ENCODE data around the gene CPED1. TPM values are rescaled to one million over a fixed set of nuclear protein-coding genes. Genes with fewer than 3 reads are reported as not detected.

Gene CPED1
- total RNA-seq, 5 donors from 2014 or later (not counting 1 experiment from before 2014, with no cell fraction given) = 0.73 to 1.4 (median 0.96) TPM; not detected in 2

DNA sequence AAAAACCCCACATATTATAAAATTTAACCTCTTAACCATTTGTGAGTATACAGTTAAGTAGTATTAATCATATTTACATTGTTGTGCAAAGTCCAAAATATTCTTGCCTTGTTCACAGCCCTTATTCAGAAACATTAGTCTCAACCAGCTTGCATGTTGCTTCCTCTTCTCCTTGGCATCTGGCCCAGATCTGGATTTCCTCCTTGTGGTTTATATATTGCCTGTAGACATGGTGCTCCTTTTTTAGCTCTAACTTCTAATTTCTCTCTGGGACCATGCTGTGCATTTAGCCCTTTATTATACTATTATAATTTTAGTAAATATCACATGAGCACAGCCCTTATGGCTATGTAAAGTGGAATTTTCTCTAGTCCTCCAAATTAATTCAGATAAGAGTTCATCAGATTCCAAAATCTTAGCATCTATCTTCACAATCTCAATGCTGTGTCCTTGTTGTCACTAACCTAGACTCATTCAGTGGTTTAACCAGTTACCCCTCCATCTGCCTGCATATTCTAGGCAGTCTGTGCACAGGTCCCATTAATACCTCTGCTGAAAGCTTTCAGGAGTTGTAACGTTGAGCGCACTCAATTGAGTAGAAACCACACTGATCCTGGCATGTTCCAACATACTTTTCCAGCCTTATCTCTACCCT is 7.9 kb downstream of the CPED1 start:
- POLR2A ChIA-PET = no interaction called here
- H3K4me3 Mint-ChIP-seq = peak overlapping the region in 1 of 3 donors; percentile 18
- CTCF ChIA-PET = interaction anchor here (1.1 to 1.9 kb wide), 3 partner anchors 10 to 112 kb away, joined by 3 to 9 read pairs (median 8); no protein-coding TSS in a partner anchor
- Histone ChIP-seq H3K27ac (ENCODE audit: low read length) (no peak overlapping the region), H3K27me3 (replicated peaks in 1 of 2; ENCODE audit: control insufficient read depth in 2 of 2, extremely low read depth in 1 of 2, insufficient read depth in 2 of 2, low read length in 1 of 2) (no peaks in the 10 kb centered on the region), H3K36me3 (ENCODE audit: control insufficient read depth in 2 of 2, extremely low read depth in 1 of 2, insufficient read depth in 1 of 2, low read length in 1 of 2) (no peaks in the 10 kb centered on the region), H3K9me3 (no peaks in the 10 kb centered on the region), H3K4me1 (ENCODE audit: control insufficient read depth in 1 of 2, extremely low read depth in 1 of 2, insufficient read depth in 2 of 2, low read length in 2 of 2) (peaks cover 11 to 12% of the 10 kb centered on the region in 2 experiments), H3K4me3 (ENCODE audit: control insufficient read depth in 1 of 2, extremely low read depth in 1 of 2, low read length in 1 of 2) (no peak overlapping the region)
- peak; percentile 83 to 98 (median 92) for ATAC-seq (replicated peaks in 1 of 4)
- H3K27ac Mint-ChIP-seq = no peak overlapping the region
- H3K27me3 Mint-ChIP-seq = peaks cover 5 to 12% of the 10 kb centered on the region in 2 donors
- H3K4me1 Mint-ChIP-seq = peaks cover 19 to 38% (median 27%) of the 10 kb centered on the region in 3 donors
- no peaks in the 10 kb centered on the region for H3K36me3 Mint-ChIP-seq
- 69% methylated on average over 2 of the region's 2 CpGs for WGBS (ENCODE audit: insufficient coverage)
- peak in 33 of 35 experiments; percentile 19 to 77 (median 60) for DNase-seq
- no peaks in the 10 kb centered on the region for H3K9me3 Mint-ChIP-seq

DNA sequence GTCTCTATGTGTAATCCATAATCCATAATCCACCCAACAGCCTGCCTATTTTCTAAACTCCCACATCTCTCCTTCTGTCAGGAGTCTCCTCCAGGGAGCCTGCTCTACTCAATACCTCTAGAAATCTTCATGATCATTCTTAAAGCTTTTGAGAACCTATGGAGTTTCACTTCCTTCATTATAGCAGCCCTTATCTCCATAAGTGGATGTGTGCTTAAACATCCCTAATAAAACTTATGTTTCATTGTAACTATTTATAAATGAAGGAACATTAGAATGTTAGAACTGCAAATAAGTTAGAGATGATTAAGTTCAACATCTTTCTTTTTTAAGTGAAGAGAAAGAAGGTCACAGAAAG is 8.5 kb downstream of the CPED1 start:
- Histone ChIP-seq H3K4me1 (ENCODE audit: control insufficient read depth in 1 of 2, extremely low read depth in 1 of 2, insufficient read depth in 2 of 2, low read length in 2 of 2) (peaks cover 11 to 12% of the 10 kb centered on the region in 2 experiments), H3K27ac (ENCODE audit: low read length) (no peak overlapping the region), H3K36me3 (ENCODE audit: control insufficient read depth in 2 of 2, extremely low read depth in 1 of 2, insufficient read depth in 1 of 2, low read length in 1 of 2) (no peaks in the 10 kb centered on the region), H3K27me3 (replicated peaks in 1 of 2; ENCODE audit: control insufficient read depth in 2 of 2, extremely low read depth in 1 of 2, insufficient read depth in 2 of 2, low read length in 1 of 2) (no peaks in the 10 kb centered on the region), H3K9me3 (no peaks in the 10 kb centered on the region), H3K4me3 (ENCODE audit: control insufficient read depth in 1 of 2, extremely low read depth in 1 of 2, low read length in 1 of 2) (no peak overlapping the region)
- Mint-ChIP-seq H3K4me3 (peak overlapping the region in 1 of 3 donors; percentile 18), H3K27ac (no peak overlapping the region), H3K4me1 (peaks cover 19 to 38% (median 27%) of the 10 kb centered on the region in 3 donors), H3K9me3 (no peaks in the 10 kb centered on the region), H3K36me3 (no peaks in the 10 kb centered on the region), H3K27me3 (peaks cover 5 to 9% of the 10 kb centered on the region in 2 donors)
- ChIA-PET CTCF (interaction anchor here (1.1 to 1.9 kb wide), 3 partner anchors 10 to 111 kb away, joined by 3 to 9 read pairs (median 8); no protein-coding TSS in a partner anchor), POLR2A (no interaction called here)
- DNase-seq (no peak), ATAC-seq (replicated peaks in 1 of 4) (no peak)

DNA sequence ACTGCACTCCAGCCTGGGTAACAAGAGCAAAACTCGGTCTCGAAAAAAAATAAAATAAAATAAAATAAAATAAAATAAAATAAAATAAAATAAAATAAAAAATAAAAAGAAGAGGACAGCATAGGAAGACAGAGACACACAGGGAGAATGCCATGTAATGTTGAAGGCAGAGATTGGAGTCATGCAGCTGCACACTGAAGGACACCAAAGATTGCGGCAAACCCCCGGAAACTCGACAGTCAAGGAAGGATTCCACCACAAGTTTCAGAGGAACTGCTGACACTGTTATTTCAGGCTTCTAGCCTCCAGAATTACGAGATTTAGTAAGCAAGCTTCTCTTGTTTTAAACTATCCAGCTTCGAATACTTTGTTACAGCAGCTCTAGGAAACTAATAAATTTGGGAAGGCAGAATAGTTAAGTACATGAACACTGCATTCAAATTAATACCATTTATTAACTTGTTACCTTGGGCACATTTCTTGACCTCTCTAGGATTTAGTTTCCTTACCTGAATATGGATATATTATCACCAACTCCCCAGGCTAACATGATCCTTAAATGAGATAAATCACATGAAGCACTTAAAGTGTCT is 9.5 kb downstream of the CPED1 start:
- Histone ChIP-seq H3K27ac (ENCODE audit: low read length) (no peak overlapping the region), H3K27me3 (replicated peaks in 1 of 2; ENCODE audit: control insufficient read depth in 2 of 2, extremely low read depth in 1 of 2, insufficient read depth in 2 of 2, low read length in 1 of 2) (no peaks in the 10 kb centered on the region), H3K4me1 (ENCODE audit: control insufficient read depth in 1 of 2, extremely low read depth in 1 of 2, insufficient read depth in 2 of 2, low read length in 2 of 2) (peaks cover 11 to 12% of the 10 kb centered on the region in 2 experiments), H3K9me3 (no peaks in the 10 kb centered on the region), H3K36me3 (ENCODE audit: control insufficient read depth in 2 of 2, extremely low read depth in 1 of 2, insufficient read depth in 1 of 2, low read length in 1 of 2) (no peaks in the 10 kb centered on the region), H3K4me3 (ENCODE audit: control insufficient read depth in 1 of 2, extremely low read depth in 1 of 2, low read length in 1 of 2) (no peak overlapping the region)
- ChIA-PET POLR2A (no interaction called here), CTCF (interaction anchor here in 1 of 2 donors (0.7 kb wide), 1 partner anchor 43 kb away, joined by 3 read pairs; no protein-coding TSS in a partner anchor)
- H3K27ac Mint-ChIP-seq = no peak overlapping the region
- ATAC-seq (replicated peaks in 1 of 4) (no peak), DNase-seq (peak in 1 of 35 experiments; percentile 7)
- H3K9me3 Mint-ChIP-seq = no peaks in the 10 kb centered on the region
- peaks cover 2 to 3% of the 10 kb centered on the region in 2 donors for H3K27me3 Mint-ChIP-seq
- 80% methylated on average over 2 of the region's 7 CpGs for WGBS (ENCODE audit: insufficient coverage)
- peaks cover 19 to 38% (median 27%) of the 10 kb centered on the region in 3 donors for H3K4me1 Mint-ChIP-seq
- no peak overlapping the region for H3K4me3 Mint-ChIP-seq
- no peaks in the 10 kb centered on the region for H3K36me3 Mint-ChIP-seq

DNA sequence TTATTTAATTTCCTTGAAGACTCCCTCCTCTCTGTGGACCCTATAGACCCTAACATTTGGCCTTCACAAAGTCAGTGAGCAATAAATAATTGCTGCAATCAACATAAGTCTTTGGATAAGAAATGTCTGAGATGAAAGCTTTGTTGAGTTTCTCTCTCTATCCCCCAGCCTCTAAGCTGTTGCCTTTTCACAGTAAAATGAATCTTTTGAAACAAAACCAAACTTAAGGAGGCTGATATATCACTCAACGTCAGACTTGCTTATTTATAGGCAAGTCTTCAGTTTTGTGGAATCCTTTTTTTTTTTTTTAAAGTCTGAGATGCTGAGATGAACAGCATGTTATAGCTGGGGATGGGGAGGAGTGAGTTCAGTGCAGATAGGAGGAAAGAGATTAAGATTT is 10.0 kb downstream of the CPED1 start:
- Mint-ChIP-seq H3K36me3 (no peaks in the 10 kb centered on the region), H3K9me3 (no peaks in the 10 kb centered on the region), H3K4me1 (peaks cover 19 to 38% (median 27%) of the 10 kb centered on the region in 3 donors), H3K27ac (peak overlapping the region in 1 of 2 donors; percentile 16), H3K4me3 (no peak overlapping the region), H3K27me3 (peaks cover 6 to 7% of the 10 kb centered on the region in 2 donors)
- no peak for DNase-seq
- Histone ChIP-seq H3K27me3 (replicated peaks in 1 of 2; ENCODE audit: control insufficient read depth in 2 of 2, extremely low read depth in 1 of 2, insufficient read depth in 2 of 2, low read length in 1 of 2) (no peaks in the 10 kb centered on the region), H3K36me3 (ENCODE audit: control insufficient read depth in 2 of 2, extremely low read depth in 1 of 2, insufficient read depth in 1 of 2, low read length in 1 of 2) (no peaks in the 10 kb centered on the region), H3K9me3 (no peaks in the 10 kb centered on the region), H3K27ac (ENCODE audit: low read length) (no peak overlapping the region), H3K4me3 (ENCODE audit: control insufficient read depth in 1 of 2, extremely low read depth in 1 of 2, low read length in 1 of 2) (no peak overlapping the region), H3K4me1 (ENCODE audit: control insufficient read depth in 1 of 2, extremely low read depth in 1 of 2, insufficient read depth in 2 of 2, low read length in 2 of 2) (peaks cover 11 to 12% of the 10 kb centered on the region in 2 experiments)
- ChIA-PET POLR2A (interaction anchor here in 1 of 2 donors (0.6 kb wide), 1 partner anchor 111 kb away, joined by 3 read pairs; no protein-coding TSS in a partner anchor), CTCF (interaction anchor here (0.6 to 2.3 kb wide), 4 partner anchors 9 to 279 kb away, joined by 3 to 13 read pairs (median 4); partner anchors contain the start of gene CPED1 (in 1 of the 2))
- no peak for ATAC-seq (replicated peaks in 1 of 4)
- no CpG with 5 or more reads among the region's 1 CpG for WGBS (ENCODE audit: insufficient coverage)

DNA sequence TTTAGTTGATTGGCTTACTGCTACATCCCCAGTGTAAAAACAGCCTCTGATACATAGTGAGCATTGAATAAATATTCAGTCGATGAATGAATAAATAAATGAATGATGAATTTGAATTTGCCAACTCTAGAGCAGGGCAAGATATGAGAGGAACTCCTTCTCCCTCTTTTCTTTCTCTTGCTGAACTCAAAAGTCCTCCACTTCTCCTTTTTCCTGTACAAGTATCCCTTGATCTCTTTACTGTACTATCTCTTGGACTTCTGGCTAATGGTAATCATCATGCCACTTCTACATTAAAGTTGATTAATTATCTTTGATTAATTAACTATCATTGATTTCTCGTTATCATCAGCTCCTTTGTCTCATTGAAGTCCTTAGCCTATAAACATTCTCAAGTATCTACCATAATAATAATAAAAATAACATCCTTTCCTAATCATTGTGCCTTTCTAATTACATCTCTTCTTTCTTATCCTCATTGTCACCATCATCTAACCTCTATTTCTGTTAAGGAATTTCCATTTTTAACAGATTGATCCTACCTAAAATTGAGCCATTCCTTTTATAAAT is 10.6 kb downstream of the CPED1 start:
- WGBS (ENCODE audit: insufficient coverage) = no CpG with 5 or more reads among the region's 2 CpGs

More for the DNA sequence above, 10.6 kb downstream of the CPED1 start:
- H3K4me3 ChIP-seq (ENCODE audit: control insufficient read depth in 1 of 2, extremely low read depth in 1 of 2, low read length in 1 of 2) = no peak overlapping the region
- peaks cover 11 to 12% of the 10 kb centered on the region in 2 experiments for H3K4me1 ChIP-seq (ENCODE audit: control insufficient read depth in 1 of 2, extremely low read depth in 1 of 2, insufficient read depth in 2 of 2, low read length in 2 of 2)
- DNase-seq = no peak
- Mint-ChIP-seq H3K36me3 (no peaks in the 10 kb centered on the region), H3K4me1 (peaks cover 19 to 38% (median 27%) of the 10 kb centered on the region in 3 donors), H3K9me3 (no peaks in the 10 kb centered on the region), H3K27me3 (peaks cover 9 to 11% of the 10 kb centered on the region in 2 donors), H3K4me3 (no peak overlapping the region), H3K27ac (no peak overlapping the region)
- H3K27ac ChIP-seq (ENCODE audit: low read length) = no peak overlapping the region
- ChIA-PET CTCF (interaction anchor here (0.6 to 2.3 kb wide), 4 partner anchors 10 to 280 kb away, joined by 3 to 13 read pairs (median 4); partner anchors contain the start of gene CPED1 (in 1 of the 2)), POLR2A (interaction anchor here in 1 of 2 donors (0.6 kb wide), 2 partner anchors 64 to 110 kb away, joined by 3 read pairs; no protein-coding TSS in a partner anchor)
- H3K27me3 ChIP-seq (replicated peaks in 1 of 2; ENCODE audit: control insufficient read depth in 2 of 2, extremely low read depth in 1 of 2, insufficient read depth in 2 of 2, low read length in 1 of 2) = no peaks in the 10 kb centered on the region
- no peaks in the 10 kb centered on the region for H3K36me3 ChIP-seq (ENCODE audit: control insufficient read depth in 2 of 2, extremely low read depth in 1 of 2, insufficient read depth in 1 of 2, low read length in 1 of 2)
- H3K9me3 ChIP-seq = no peaks in the 10 kb centered on the region
- no peak for ATAC-seq (replicated peaks in 1 of 4)
